ENCODE measurements around the gene ZNF580.

ZNF580 gene

GRCh38 chr19:55606817-55607216 lies 34.0 kb upstream of the ZNF580 start:
- no peak for DNase-seq

- no peak for DNase-seq
Measured at GRCh38 chr19:55609326-55609725, 31.5 kb upstream of the ZNF580 start.

GRCh38 chr19:55611300-55611982 lies 29.4 kb upstream of the ZNF580 start:
- DNase-seq, result no peak

- DNase-seq, result no peak
Measured at GRCh38 chr19:55611983-55612645, 28.7 kb upstream of the ZNF580 start.

- DNase-seq, result no peak
Measured at GRCh38 chr19:55613396-55613795, 27.4 kb upstream of the ZNF580 start.

- DNase-seq, result no peak
Measured at GRCh38 chr19:55613930-55614710, 26.7 kb upstream of the ZNF580 start.

- DNase-seq, result no peak
Measured at GRCh38 chr19:55614711-55615542, 25.9 kb upstream of the ZNF580 start.

- DNase-seq, result no peak
Measured at GRCh38 chr19:55615543-55616394, 25.0 kb upstream of the ZNF580 start.

GRCh38 chr19:55616395-55616875 lies 24.4 kb upstream of the ZNF580 start:
- DNase-seq, result no peak

- no peak for DNase-seq
Measured at GRCh38 chr19:55617426-55617825, 23.4 kb upstream of the ZNF580 start.

GRCh38 chr19:55618426-55618825 lies 22.4 kb upstream of the ZNF580 start:
- DNase-seq, result no peak

GRCh38 chr19:55619286-55619685 lies 21.5 kb upstream of the ZNF580 start:
- no peak for DNase-seq

GRCh38 chr19:55620410-55621204 lies 20.2 kb upstream of the ZNF580 start:
- no peak for DNase-seq

GRCh38 chr19:55621205-55621672 lies 19.6 kb upstream of the ZNF580 start:
- no peak for DNase-seq

- no peak for DNase-seq
Measured at GRCh38 chr19:55621673-55622231, 19.1 kb upstream of the ZNF580 start.

- no peak for DNase-seq
Measured at GRCh38 chr19:55622242-55622969, 18.4 kb upstream of the ZNF580 start.

- DNase-seq, result no peak
Measured at GRCh38 chr19:55623130-55623529, 17.7 kb upstream of the ZNF580 start.

GRCh38 chr19:55623561-55623960 lies 17.2 kb upstream of the ZNF580 start:
- no peak for DNase-seq

- peak; percentile 75 for DNase-seq
Measured at GRCh38 chr19:55624109-55625003, 16.4 kb upstream of the ZNF580 start, which contains the start of gene ZNF784. TSS of gene ZNF784 (minus strand) at chr19:55624566. CDS start at chr19:55624561, 5 bp downstream.
